Stimulated activated CD4-positive, alpha-beta T cell treated with anti-CD3 and anti-CD28 coated beads, Interleukin-12 subunit alpha, Interleukin-12 subunit beta, amount 100 ng/mL, for 24 hours (primary cell): ENCODE data around the gene GSG1L2.
"Not testable (repeated sequence)": the region's sequence is repeated elsewhere in the genome, so short reads cannot be mapped to it uniquely, and the experiment has no call there.

Experiments used
- DNase-seq, 2 experiments: peaks; one replicate each; pipeline ENCODE4 v3.0.0-alpha.2; 2020; ENCODE audit warnings: low read depth in 2 of 2

GSG1L2 gene

DNA sequence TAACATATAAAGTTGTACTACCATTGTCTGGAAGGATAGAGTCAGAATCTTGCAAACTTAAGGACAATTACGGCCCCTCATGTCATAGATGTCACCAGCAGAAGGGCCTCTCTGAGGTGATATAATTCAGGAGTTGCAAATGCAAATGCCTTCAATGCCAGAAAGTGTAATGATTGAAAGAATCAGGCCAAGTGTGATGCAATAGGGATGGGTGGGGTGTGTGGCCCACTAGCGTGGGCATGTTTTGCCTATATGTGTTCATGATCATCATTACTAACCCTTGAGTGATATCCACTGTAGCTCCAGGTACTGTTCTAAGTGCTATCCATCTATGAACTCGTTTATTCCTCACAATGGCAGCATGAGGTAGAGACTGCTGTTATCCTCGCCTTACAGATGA lies 31.6 kb downstream of the GSG1L2 start:
- DNase-seq = no peak

DNA sequence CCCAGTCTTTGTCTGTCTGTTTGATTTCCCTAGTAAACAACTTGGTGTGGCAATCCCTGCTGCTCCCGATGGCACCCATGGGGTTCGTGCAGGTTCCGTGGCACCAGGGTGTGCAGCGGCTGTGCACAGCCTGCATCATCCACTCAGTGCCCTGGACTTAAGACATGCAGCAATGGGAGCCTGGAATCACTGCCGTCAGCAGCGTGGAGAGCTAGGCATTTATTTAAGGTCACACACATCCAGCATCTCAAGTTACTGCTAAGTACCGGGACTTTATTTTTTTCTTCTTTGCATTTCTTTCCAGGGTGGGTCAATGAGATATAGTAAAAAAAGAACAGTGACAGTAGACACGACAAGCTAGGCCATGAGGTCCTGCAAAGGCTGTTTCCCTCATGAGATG lies 33.3 kb downstream of the GSG1L2 start:
- DNase-seq = no peak

DNA sequence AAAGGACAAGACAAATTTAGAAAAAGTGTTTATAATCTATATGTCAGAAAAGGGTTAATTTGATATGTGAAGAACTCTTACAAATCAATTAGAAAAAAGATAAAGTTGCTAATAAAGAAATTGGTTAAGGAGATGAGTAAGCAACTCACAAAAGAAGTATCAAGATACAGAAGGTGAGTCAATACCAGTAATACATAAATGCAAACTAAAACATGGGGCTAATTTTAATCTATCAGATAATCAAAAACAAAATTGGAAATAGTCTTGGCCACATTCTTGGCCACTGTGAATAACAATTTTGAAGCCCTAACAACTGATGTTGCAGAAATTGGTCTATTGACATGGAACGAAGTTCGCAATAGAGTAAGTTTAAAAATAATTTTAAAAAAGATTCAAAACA lies 37.3 kb downstream of the GSG1L2 start:
- no peak for DNase-seq

DNA sequence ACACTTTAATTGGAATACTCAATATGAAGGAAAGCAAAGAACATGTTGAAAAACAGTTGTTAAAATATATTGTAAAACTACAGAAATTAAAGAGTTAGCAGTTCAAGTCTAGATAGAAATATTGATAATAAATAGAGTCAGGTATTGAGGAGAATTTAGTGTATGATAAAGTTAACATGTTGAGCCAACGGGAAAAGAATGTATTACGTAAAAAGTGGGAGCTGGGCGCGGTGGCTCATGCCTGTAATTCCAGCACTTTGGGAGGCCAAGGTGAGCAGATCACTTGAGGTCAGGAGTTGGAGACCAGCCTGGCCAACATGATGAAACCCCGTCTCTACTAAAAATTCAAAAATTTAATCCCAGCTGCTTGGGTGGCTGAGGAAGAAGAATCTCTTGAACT lies 38.4 kb downstream of the GSG1L2 start:
- not testable (repeated sequence) for DNase-seq

DNA sequence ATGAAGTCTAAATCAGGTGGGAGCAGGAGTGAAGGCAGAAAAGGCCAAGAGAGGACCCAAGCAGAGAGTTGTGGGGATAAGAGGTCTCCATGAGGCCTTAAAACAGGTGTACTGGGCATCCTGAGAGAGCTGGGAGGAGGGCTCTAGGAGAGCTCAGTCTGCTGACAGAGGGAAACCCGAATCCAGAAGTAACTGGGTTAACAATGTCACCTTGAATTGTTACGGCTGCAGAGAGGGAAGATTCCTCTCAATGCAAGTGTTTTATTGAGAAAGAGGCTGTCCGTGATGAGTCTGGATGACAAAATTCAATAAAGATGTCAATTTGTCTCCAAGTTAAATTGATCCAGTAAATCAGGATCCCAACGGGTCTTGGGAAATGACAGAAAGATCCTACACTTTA lies 38.8 kb downstream of the GSG1L2 start:
- DNase-seq = no peak

DNA sequence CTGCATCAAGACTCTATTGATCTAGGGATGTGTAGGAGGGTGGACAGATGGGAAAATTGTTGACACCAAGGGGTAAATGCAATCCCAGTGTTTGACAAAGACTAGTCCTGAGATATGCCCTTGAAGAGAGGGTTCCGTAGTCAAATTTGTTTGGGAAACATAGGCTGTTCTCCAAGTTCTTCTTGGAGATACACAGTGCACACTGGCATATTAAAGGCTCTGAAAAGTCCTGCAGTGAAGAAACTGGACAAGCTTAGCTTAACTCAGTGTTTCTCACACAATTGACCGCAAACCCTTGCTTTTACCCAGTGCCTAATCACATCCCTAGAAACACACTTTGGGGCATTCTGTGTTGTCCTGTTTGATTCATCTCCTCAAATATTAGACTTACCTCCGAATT lies 41.3 kb downstream of the GSG1L2 start:
- DNase-seq = no peak

- no peak for DNase-seq
These were observed 45.0 kb downstream of the GSG1L2 start for GRCh38 chr17:9776911-9777310.

GRCh38 chr17:9772658-9773057 lies 49.2 kb downstream of the GSG1L2 start:
- DNase-seq = no peak

- no peak for DNase-seq
These were observed 50.4 kb downstream of the GSG1L2 start for GRCh38 chr17:9771465-9771864.

DNA sequence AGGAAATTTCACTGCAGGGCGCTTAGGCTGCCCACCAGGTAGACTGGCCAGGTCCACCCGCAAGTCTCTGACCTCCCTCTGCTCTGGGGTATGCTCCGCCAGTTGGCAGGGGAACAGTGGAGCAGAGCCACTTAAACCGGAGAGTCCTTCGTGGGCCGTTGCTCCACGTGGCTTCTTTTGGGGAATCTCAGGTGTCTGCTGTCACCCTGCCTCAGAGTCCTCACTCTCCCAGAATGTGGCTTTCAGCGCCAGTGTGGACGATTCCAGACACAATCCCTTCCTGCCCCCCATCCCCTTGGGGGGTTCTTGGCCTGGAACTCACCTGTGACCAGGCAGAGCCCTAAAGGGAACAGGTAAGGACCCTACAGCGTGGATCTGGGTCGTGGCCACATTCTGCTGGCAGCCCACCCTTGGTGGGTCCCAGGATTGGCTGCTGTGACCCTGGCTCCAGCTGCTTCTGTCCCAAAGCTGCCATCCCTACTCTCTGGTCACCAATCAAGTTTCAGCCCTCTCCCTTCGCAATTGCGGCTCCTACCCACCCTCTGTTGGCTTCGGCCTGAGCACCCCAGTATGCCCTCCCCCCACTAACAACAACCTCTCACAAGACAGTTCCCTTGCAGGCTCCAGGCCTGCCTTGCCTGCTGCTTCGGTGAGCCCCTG lies 52.7 kb downstream of the GSG1L2 start:
- no peak for DNase-seq

DNA sequence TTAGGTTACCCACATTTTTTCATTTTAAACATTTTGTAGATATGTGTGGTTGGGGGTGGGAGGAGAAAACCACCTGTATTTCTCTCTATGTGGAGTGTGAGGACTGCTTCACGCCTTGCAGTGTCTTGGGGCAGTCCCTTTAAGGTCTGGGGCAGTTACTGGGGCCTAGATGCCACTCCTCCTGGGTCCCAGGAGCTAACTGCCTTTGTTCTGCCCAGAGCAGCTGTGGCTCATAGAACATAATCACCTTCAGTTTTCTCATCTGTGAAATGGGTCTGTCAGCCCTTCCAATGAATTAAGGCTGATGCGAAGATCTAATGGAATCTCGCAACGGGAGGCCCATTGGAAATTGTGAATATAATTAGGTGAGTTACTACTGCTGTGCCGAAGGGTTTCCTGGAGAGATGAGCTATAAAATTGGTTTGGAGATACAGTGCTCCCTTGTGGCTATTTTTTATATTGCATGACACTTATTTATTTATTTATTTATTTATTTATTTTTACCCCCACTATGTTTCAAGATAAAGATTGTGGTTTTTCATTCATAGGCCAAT lies 53.4 kb downstream of the GSG1L2 start:
- no peak for DNase-seq

DNA sequence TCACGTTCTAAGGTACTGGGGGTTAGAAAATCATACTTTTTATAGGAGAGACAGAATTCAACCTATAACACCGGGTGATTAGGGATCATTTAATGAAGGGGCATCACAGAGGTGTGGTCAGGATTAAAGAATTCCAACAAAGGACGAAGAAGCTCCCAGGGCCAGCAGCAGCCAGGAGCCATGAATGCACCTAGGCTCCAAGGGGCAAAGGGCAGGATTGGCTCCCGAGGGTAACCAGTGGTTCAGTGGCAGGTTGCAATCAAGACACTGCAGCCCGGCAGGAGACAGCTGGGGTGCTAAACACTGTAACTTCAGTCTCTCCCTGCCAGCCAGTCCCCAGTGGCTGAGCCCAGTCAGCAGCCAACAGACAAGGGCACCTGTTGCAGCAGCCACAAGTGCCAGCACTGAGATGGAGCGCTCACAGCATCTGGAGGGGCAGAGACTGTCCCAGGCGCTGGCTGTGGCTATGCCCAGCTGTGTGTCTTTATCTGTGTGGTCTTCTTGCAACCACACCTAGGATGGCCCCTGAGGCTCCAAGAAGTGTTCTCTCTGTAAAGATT lies 54.4 kb downstream of the GSG1L2 start:
- no peak for DNase-seq

GRCh38 chr17:9766970-9767369 lies 54.9 kb downstream of the GSG1L2 start:
- DNase-seq = no peak

DNA sequence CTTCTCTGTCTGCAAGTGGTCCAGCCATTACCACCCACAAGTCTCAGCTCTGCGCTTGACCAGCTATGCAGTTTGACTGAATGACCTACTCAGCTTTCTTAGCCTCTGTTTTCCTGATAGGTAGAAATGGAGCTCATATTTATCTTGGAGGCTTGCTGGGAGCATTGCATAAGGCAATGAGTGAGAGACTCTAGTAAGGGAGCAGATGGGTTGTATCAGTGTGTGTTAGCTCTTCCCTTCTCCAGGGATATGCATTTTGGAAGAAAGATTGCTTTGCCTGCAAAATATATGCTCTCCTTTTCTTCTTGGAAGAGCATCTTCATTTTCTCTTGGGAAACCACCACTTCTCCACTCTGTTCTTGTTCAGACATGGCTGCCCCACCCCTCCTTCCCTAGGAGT lies 56.6 kb downstream of the GSG1L2 start:
- no peak for DNase-seq

DNA sequence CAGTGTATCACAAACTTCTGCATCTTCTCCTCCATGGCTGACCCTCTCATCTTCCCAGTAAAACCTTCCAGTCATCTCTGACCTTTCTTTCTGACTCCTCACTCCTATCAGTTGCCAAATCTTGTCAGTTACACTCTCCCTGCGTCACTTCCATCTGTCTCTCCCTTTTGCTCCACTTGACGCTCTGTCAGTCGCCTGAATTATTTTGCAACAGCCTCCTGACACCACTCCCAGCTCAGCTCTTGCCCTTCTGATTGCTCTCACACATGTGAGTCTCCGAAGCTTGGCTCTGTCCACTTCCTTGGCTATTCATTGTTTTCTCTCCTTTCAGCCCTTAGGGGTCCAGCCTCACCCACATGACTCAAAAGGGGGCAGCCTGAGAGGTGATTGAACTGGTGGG lies 58.2 kb downstream of the GSG1L2 start:
- DNase-seq = no peak

DNA sequence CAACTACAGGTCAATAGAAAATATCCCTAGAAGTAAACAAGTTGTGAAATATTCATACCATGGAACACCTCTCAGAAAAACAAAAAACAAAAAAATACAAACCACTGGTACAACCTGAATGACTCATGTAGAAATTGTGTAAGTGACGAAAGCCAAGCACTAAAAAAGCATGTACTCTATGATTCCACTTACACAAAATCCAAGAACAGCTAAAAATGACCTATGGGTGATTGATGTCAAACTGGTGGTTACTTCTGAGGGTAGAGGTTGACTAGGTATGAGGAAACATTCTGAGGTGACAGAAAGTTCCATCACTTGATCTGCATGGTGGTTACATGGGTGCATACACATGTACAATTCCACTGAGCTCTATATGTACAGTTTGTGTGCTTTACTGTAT lies 61.6 kb downstream of the GSG1L2 start:
- no peak for DNase-seq

DNA sequence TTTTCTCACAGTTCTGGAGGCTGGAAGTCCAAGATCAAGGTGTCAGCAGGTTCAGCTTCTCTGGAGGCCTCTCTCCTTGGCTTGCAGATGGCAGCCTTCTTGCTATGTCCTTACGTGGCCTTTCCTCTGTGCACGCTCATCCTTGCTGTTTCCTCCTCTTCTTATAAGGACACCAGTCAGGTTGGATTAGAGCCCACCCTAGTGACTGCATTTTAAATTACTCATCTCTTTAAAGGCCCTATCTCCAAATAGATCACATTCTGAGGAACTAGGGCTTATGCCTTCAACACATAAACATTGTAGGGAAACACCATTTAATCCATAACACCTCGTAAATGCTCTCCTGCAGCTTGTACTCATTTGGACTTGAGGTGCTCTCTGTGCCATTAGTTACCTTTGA lies 66.8 kb downstream of the GSG1L2 start:
- DNase-seq = no peak
